Prostate gland (tissue), 2 donors: ENCODE results near the gene NCR2.

Source experiments
- CTCF ChIP-seq, 4 experiments: fragments of 200-600 bp in 2 of 4; fragments of 450-650 bp in 2 of 4; sonication (generic) in 2 of 4; IDR thresholded peaks; 1 replicate in 3 of 4; 2 replicates in 1 of 4; pipeline ENCODE4 v1.5.1; 2016 to 2019; ENCODE audit warnings: antibody characterized with exemption in 4 of 4, mild to moderate bottlenecking in 2 of 4, moderate library complexity in 2 of 4
- POLR2A ChIP-seq: fragments of 450-650 bp; IDR thresholded peaks from one replicate; pipeline ENCODE4 v1.6.1; 2016; ENCODE audit warnings: antibody characterized with exemption, mild to moderate bottlenecking
- POLR2AphosphoS5 ChIP-seq: sonication (generic); formaldehyde crosslinking; IDR thresholded peaks from one replicate; pipeline ENCODE4 v1.6.1; 2017; ENCODE audit warnings: antibody characterized with exemption

- TF ChIP-seq CTCF (IDR thresholded peaks at IDR 0.05) (no peak), POLR2AphosphoS5 (no peak), POLR2A (no peak)
These were observed 20.5 kb downstream of the NCR2 start for GRCh38 chr6:41355952-41356351.
